Activated CD8-positive, alpha-beta T cell treated with anti-CD3 and anti-CD28 coated beads for 36 hours (primary cell): ENCODE results near the gene APH1B. TPM values are rescaled to one million over a fixed set of nuclear protein-coding genes. Genes with fewer than 3 reads are reported as not detected.

Experiments used
- ATAC-seq: fragments of 200-7000 bp; cut with Tn5 transposase; one replicate; pipeline ENCODE4 v1.10.0; 2021; ENCODE audit warnings: mild to moderate bottlenecking, moderate library complexity
- CTCF ChIA-PET: fragments of 350-600 bp; sonication (Branson Sonifier 250); formaldehyde crosslinking; loops from one replicate; lab custom pipeline; 2021; ENCODE audit warnings: antibody characterized with exemption; lab: Charles Lee
- POLR2A ChIA-PET: fragments of 350-600 bp; sonication (Branson Sonifier 250); formaldehyde crosslinking; loops from one replicate; lab custom pipeline; 2021; ENCODE audit warnings: antibody characterized with exemption; lab: Charles Lee
- DNase-seq: peaks from one replicate; pipeline ENCODE4 v3.0.0-alpha.2; 2020
- H3K27ac Mint-ChIP-seq: one replicate; pipeline ENCODE4 v1.8.0; 2021; ENCODE audit warnings: mild to moderate bottlenecking, mixed read lengths
- H3K27me3 Mint-ChIP-seq: one replicate; pipeline ENCODE4 v1.8.0; 2021; ENCODE audit warnings: mixed read lengths
- H3K36me3 Mint-ChIP-seq: one replicate; pipeline ENCODE4 v1.8.0; 2021; ENCODE audit warnings: low read depth, mixed read lengths
- H3K4me1 Mint-ChIP-seq: one replicate; pipeline ENCODE4 v1.8.0; 2021; ENCODE audit warnings: low read depth, mixed read lengths
- H3K4me3 Mint-ChIP-seq: one replicate; pipeline ENCODE4 v1.8.0; 2021; ENCODE audit warnings: mild to moderate bottlenecking, moderate library complexity, mixed read lengths
- H3K9me3 Mint-ChIP-seq: one replicate; pipeline ENCODE4 v1.8.0; 2021; ENCODE audit warnings: mixed read lengths
- intact Hi-C: fragments of 100-400 bp; cut with micrococcal nuclease; formaldehyde crosslinking; loops from one replicate; pipeline ENCODE4 v1.10.0; 2022
- total RNA-seq, 2 experiments: library from RNA; stranded (reverse); gene quantifications; one replicate each; pipeline ENCODE4 v1.2.3, GENCODE V29; 2021
- TF ChIP-seq, protein P1 (sequence below): fragments of 200-600 bp; IDR thresholded peaks from one replicate; pipeline ENCODE4 v1.8.0; 2022; ENCODE audit warnings: antibody characterized with exemption, mild to moderate bottlenecking

Gene APH1B
- total RNA-seq, 2 experiments from 2014 or later, result 7.0 to 9.7 TPM

DNA sequence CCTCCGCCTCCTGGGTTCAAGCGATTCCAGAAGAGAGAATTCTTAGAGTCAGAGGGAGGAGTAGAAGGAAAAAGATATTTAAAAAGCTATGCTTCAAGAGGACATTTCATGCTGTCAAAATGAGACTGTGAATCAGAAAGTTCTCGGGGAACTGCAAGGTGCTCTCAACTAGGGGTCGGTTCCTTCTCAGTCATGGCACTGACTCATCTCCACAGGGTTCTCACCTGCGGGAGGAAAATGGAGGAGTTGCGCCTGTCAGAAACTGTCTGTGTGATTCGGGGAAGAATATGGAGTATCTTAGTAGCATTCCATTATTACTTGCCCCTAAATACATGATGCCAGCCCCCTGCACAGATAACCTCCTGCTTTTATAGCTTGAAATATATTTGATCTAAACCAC is 47.4 kb downstream of the APH1B start:
- no peaks in the 10 kb centered on the region for H3K9me3 Mint-ChIP-seq
- no peaks in the 10 kb centered on the region for H3K36me3 Mint-ChIP-seq
- no peak overlapping the region for H3K4me3 Mint-ChIP-seq
- no peak overlapping the region for H3K27ac Mint-ChIP-seq
- no peaks in the 10 kb centered on the region for H3K4me1 Mint-ChIP-seq
- intact Hi-C loops, result no loop called here
- DNase-seq (no peak), ATAC-seq (peak; percentile 39)
- CTCF ChIA-PET, result no interaction called here
- POLR2A ChIA-PET, result no interaction called here
- TF ChIP-seq, protein P1, sequence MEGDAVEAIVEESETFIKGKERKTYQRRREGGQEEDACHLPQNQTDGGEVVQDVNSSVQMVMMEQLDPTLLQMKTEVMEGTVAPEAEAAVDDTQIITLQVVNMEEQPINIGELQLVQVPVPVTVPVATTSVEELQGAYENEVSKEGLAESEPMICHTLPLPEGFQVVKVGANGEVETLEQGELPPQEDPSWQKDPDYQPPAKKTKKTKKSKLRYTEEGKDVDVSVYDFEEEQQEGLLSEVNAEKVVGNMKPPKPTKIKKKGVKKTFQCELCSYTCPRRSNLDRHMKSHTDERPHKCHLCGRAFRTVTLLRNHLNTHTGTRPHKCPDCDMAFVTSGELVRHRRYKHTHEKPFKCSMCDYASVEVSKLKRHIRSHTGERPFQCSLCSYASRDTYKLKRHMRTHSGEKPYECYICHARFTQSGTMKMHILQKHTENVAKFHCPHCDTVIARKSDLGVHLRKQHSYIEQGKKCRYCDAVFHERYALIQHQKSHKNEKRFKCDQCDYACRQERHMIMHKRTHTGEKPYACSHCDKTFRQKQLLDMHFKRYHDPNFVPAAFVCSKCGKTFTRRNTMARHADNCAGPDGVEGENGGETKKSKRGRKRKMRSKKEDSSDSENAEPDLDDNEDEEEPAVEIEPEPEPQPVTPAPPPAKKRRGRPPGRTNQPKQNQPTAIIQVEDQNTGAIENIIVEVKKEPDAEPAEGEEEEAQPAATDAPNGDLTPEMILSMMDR, result no peak
- H3K27me3 Mint-ChIP-seq, result no peaks in the 10 kb centered on the region

DNA sequence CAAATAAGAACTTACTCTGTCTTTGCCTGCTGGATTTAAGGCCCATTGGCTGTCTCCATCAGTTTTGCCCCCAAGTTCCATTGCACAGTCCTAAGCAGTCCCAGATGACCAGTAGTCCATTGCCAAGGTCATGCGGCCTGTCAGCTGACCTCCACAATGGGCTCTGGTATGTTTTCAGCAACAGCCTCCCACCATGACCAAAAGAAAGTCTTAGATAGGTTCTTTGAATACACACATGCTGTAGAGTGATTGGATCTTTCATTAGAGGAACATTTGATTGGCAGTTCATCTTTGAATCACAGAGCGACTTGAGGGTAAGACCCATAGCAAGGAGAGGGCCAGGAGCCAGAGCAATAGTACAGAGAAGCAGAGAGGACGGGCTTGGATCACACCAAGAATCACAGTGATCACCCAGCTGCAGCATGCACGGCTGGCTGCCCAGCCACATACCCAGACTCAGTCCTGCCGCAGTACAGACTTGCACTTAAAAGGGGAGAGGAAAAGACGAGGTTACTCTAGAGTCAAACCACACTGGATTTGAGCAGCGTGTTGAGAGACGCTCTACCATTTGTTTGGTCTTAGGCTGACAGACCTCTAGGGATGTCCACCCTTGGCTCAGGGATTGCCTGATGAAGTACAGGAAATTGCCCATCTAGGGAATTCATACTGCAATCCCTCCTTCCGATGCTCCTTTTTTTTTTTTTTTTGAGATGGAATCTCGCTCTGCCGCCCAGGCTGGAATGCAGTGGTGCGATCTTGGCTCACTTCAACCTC is 50.4 kb downstream of the APH1B start:
- CTCF ChIA-PET, result no interaction called here
- no peaks in the 10 kb centered on the region for H3K9me3 Mint-ChIP-seq

DNA sequence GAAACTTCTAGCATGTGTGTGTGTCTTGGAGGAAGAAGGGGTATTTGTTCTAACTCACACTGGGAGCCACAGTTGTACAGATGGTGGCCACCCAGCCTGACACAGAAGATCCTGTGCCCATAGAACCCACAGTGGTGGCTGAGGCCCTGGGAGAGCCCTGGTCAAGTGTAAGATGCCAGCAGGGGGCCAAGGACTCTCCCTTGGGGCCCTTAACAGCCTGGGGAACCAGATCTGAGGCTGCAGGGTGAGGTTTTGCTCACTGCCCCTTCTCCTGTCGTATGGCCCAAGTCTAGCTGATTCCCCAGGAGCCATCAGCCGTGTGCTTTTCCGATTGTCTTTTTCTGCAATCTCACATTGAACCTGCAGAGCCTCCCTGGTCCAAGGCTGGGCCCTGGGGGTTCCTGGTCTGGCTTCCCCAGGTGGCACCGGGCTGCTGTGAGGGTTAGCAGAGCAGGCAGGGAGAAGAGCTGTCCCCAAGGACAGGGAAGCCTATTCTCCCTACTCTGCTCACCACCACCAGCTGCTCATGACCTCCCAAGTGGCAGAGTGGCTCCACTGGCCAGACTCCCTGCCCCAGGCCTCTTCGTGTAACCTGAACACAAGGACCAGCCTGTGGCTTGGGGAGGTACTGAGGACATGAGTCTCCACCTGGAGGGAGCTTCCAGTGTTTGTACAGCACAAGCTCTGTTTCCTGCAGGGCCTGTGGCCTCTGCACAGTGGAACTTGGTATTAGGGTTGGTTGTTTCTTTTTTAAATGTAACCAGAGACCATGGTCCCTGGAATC is 52.4 kb downstream of the APH1B start:
- ATAC-seq, result no peak
- no peaks in the 10 kb centered on the region for H3K27me3 Mint-ChIP-seq
- POLR2A ChIA-PET, result no interaction called here
- TF ChIP-seq, protein P1, result no peak
- no peak overlapping the region for H3K4me3 Mint-ChIP-seq
- H3K4me1 Mint-ChIP-seq, result no peaks in the 10 kb centered on the region
- no peaks in the 10 kb centered on the region for H3K36me3 Mint-ChIP-seq
- intact Hi-C loops, result no loop called here
- no peak overlapping the region for H3K27ac Mint-ChIP-seq
- no peak for DNase-seq
- CTCF ChIA-PET, result interaction anchor here (1.2 to 1.3 kb wide), 2 partner anchors 19 to 50 kb away, joined by 3 read pairs; no protein-coding TSS in a partner anchor
- H3K9me3 Mint-ChIP-seq, result no peaks in the 10 kb centered on the region

More for the DNA sequence above, 50.4 kb downstream of the APH1B start:
- DNase-seq, result no peak
- no peaks in the 10 kb centered on the region for H3K4me1 Mint-ChIP-seq
- H3K4me3 Mint-ChIP-seq, result no peak overlapping the region
- H3K36me3 Mint-ChIP-seq, result no peaks in the 10 kb centered on the region
- no peaks in the 10 kb centered on the region for H3K27me3 Mint-ChIP-seq
- POLR2A ChIA-PET, result no interaction called here
- H3K27ac Mint-ChIP-seq, result no peak overlapping the region
- intact Hi-C loops, result no loop called here
- TF ChIP-seq, protein P1, result no peak
- no peak for ATAC-seq

DNA sequence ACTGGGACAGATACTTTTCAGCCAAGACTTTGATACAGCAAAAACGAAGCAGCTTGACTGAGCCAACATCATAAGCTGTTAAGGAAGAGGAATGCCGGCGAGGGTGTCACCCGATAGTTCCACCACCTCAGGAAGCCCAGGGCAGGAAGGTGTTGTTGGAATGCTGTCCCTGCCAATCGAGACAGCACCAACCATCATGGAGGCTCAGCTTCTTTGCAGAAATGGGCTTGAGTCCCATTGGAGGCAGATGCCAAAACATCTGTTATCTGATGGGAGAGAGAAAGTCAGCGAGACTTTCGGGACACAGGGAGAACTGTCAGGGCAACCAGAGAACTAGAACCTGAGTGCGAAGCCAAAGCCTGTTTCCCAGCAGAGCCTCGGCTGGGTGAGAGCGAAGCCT is 53.5 kb downstream of the APH1B start:
- no peak for ATAC-seq
- CTCF ChIA-PET, result interaction anchor here (1.3 kb wide), 1 partner anchor 49 kb away, joined by 3 read pairs; no protein-coding TSS in a partner anchor
- Mint-ChIP-seq H3K27ac (no peak overlapping the region), H3K9me3 (no peaks in the 10 kb centered on the region), H3K27me3 (no peaks in the 10 kb centered on the region), H3K36me3 (no peaks in the 10 kb centered on the region), H3K4me1 (no peaks in the 10 kb centered on the region), H3K4me3 (no peak overlapping the region)
- no peak for DNase-seq
- POLR2A ChIA-PET, result interaction anchor here (1.0 kb wide), 1 partner anchor 20 kb away, joined by 3 read pairs; no protein-coding TSS in a partner anchor
- TF ChIP-seq, protein P1, result no peak
- intact Hi-C loops, result no loop called here
